NCI-H460 (cell line): Measurements from ENCODE around the gene ATP6V1A. TPM values are rescaled to one million over a fixed set of nuclear protein-coding genes. Genes with fewer than 3 reads are reported as not detected.

Experiments
- DNase-seq: peaks from one replicate; pipeline ENCODE4 v3.0.0-alpha.2; 2016; ENCODE audit warnings: low read depth; ENCODE audit errors: extremely low read depth
- total RNA-seq: library from RNA; depleted of rRNA; stranded (reverse); fragments of >200 nt; shearing (Covaris generic); gene quantifications from 2 replicates; pipeline ENCODE4 v1.2.3, GENCODE V29; 2014

ATP6V1A gene
- total RNA-seq, 1 experiment from 2014 or later, result 44.4 TPM

DNA sequence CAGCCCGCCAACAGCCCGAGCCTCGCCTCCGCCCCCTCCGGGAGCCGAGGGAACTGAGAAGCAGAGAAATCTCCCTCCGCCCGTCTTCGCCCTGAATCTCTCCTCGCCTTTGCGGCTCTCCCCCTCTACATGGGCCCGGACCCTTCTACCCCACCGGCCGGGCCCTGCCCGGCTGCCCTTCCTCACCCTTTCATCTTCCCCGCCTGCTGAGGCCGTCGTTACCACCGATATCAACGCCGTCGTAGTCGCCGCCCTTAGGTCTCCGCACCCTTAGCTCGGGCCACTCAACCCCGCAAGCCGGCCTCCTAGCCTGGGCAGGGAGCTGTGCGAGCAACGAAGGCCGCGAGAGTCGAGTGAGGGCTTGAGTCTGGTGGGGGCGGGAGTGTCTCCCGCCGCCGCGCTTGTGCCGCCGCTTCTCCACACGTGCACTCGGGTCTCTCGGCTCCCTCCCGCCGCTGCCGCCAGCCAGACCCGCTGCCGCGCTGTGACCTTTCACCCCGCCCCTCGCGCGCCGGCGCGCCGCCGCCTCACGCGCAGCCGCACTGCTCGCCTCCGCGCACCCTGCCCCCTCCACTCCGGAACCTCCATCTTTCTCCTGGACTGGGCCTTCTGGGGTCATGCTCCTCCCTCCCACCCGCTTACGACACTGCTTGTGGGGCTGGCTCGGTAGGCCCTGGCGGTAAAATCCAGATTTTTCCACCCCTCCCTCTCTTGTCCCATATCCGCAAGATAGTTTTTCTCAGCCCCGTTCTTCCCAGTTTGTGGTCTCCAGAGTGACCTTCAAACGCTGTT, 883 bp upstream of the ATP6V1A start, which contains the start of gene NAA50:
NAA50 (minus strand) TSS at position 494 of the 792 bp plus-strand sequence; CDS start at position 194, 300 bp downstream.
- peak; percentile 83 for DNase-seq

- DNase-seq, result no peak
Observed at GRCh38 chr3:113747283-113748046, 630 bp downstream of the ATP6V1A start.

- DNase-seq, result no peak
Observed at GRCh38 chr3:113751141-113751540, 4.3 kb downstream of the ATP6V1A start.

DNA sequence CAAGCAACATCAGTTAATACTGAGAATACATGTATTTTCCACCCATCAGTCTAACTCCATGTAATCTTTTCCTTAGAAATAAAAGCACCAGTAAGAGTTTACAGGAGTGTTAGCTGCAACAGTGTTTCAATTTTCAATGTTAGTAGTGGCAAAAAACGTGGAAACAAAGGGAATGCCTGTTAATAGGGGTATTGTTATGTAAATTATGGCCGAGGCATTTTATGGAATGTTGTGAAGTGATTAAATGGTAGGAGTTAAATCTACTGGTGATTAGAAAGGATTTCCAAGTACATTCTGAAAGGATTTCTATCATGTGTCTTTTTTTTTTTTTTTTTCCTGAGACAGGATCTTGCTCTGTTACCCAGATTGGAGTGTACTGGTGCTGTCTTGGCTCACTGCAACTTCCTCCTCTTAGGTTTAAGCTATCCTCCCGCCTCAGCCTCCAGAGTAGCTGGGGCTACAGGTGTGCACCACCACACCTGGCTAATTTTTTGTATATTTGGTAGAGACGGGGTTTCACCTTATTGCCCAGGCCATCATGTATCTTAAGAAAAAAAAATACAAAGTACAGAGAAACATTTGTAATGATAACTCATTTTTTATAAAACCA, 6.6 kb downstream of the ATP6V1A start:
- DNase-seq, result no peak

DNA sequence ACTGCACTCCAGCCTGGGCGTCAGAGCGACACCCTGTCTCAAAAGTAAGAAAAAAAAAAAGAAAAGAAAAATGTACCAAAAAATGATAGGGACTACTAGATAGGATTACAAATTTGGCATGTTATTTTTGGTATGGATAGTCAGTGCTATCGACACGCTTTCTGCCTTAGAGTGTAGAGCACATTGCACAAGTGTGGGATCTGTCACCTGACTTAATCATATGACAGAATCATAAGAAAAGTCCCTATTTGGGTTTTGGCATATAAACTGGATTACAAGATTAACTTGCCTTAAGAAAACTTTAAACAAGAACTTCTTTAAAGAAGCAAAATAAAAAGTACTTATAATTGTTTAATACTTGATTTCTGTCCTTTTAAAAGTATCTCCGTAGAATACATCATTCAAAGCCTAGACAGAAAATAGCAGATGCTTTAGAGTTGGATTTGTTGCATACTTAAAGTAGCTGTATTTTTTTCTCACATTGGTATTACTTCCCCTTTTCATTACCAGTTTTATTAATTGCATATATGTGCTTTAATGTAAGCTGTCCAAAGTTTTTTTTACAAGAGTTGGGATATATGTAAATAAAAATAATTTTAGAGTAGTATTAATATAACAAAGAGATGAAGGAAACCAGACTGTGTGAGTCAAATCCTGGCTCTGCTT, 7.8 kb downstream of the ATP6V1A start:
- DNase-seq, result no peak

DNA sequence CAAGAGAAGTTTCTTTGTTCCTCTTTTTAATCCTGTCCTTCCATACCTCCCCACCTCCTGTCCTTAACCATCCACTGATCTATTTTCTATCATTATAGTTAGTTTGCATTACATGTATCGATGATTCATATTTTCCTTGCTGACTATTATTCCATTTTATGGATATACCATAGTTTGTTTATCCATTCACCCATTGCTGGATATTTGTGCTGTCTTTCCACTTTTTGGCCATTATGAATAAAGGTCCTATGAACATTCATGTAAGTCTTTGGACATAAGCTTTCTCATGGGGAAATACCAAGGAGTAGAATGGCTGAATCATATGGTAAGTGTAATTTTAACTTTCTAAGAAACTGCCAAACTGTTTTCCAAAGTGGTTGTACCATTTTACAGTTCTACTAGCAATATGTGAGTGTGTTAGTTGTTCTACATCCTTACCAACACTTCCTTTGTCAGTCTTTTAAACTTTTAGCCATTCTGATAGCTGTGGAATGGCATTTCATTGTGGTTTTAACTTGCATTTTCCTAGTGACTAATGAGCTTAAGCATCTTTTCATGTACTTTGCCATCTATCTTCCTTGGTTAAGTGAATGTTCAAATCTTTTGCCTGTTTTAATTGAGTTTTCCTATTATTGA, 11.7 kb downstream of the ATP6V1A start:
- no peak for DNase-seq

- DNase-seq, result no peak
Observed at GRCh38 chr3:113764698-113765097, 17.9 kb downstream of the ATP6V1A start.

- DNase-seq, result no peak
Observed at GRCh38 chr3:113769551-113769950, 22.7 kb downstream of the ATP6V1A start.

DNA sequence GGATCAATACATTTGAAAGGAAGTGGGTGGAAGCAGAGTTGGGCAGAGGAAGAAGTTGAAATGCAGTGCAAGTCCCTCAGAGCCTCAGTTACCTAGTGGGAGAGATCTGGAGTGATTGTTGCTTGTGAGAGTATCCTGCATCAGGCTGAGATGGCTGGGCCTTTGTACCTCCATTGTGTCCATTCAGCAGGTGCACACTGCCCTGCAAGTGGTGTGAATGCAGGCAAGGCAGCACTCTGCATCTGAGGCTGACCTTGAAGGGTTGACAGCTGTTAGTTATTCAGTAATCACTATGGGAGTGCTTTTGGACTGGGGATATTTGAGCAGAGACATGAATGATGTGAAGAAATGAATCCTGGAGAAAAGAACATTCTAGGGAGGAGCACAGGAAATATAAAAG, 25.2 kb downstream of the ATP6V1A start:
- DNase-seq, result no peak

GRCh38 chr3:113773381-113773780, 26.5 kb downstream of the ATP6V1A start:
- no peak for DNase-seq

- DNase-seq, result no peak
Observed at GRCh38 chr3:113775516-113775915, 28.7 kb downstream of the ATP6V1A start.

DNA sequence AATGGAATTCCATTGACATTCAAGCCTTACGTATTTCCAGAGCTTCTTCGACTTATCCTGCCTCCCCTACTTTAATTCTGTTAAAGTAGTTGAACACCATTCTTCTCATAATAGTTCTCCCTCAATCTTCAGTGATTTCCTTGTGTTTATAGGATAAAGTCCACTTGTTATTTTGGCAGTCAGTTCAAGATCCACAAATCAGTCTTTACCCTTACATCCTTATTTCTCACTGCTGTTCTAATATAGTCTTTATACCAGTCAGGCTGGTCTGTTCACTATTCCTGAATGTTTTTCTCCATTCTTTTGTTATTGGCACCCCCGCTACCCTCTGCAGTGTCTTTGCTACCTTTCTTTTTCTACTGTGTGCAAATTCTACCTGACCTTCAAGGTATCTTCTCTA, 29.7 kb downstream of the ATP6V1A start:
- DNase-seq, result no peak

- no peak for DNase-seq
Observed at GRCh38 chr3:113783463-113783862, 36.6 kb downstream of the ATP6V1A start.

DNA sequence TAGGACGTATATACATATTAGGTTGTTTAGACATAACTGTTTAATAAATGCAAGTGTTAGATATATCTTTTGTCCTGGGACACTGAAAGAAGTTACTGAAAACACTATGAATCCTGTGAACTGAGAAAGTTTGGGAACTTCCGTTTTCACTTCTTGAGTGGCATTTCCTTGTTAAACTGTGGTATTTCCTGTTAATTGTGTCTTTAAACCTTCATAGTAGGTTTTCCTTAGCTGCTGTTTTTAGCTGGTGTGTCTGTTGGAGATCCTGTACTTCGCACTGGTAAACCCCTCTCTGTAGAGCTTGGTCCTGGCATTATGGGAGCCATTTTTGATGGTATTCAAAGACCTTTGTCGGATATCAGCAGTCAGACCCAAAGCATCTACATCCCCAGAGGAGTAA, 37.1 kb downstream of the ATP6V1A start:
- no peak for DNase-seq

DNA sequence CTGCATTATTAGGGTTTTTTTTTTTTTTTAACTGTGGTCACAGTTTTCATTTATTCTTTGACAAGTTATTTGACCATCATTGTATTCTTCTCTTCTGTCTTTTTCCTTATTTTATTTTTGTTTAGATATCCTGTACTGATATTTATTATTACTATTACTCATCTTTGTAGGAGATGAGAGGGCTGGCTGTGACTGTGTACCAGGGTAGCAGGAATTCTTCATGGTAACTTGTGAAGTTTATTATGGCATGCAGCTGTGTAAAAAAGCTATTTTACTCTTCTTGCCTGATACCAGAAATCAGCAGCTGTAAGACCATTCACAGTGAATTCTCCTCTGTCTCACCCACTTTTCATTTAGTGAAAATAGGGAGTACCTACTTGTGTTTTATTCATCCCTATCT, 44.5 kb downstream of the ATP6V1A start:
- DNase-seq, result no peak

GRCh38 chr3:113794526-113794925, 47.7 kb downstream of the ATP6V1A start:
- DNase-seq, result no peak

- DNase-seq, result no peak
Observed at GRCh38 chr3:113795693-113796092, 48.9 kb downstream of the ATP6V1A start.

GRCh38 chr3:113802795-113803455, 56.1 kb downstream of the ATP6V1A start:
- no peak for DNase-seq

DNA sequence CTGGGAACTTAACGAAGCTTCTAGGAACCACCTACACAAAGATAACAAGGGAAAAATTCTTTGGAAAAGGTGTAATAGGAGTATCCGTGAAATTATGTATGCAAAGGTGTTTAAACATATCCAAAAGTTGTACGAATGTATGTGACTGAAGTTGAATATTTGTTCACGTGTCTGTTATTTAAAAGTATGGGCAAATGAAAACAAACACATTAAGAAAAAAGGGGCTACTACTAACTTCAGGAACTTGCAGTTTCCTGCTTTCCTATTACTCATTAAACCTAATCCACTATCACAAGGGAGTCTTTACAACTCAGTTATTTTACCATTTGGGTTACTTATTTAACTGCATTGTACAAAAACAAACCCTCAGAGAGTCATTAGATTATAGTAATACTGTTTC, 57.8 kb downstream of the ATP6V1A start:
- no peak for DNase-seq

DNA sequence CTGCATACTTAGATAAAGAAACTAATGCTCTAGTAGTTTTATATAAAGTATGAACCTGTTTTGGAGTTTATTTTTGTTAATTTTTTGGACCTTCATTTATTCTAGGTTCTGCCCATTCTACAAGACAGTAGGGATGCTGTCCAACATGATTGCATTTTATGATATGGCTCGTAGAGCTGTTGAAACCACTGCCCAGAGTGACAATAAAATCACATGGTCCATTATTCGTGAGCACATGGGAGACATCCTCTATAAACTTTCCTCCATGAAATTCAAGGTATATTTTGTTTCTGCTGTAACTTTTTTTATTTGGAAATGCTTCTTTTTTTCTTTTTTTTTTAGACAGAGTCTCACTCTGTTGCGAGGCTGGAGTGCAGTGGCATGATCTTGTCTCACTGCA, 58.4 kb downstream of the ATP6V1A start:
- DNase-seq, result no peak
